Naive thymus-derived CD8-positive, alpha-beta T cell (primary cell): ENCODE results near the gene CINP. TPM values are rescaled to one million over a fixed set of nuclear protein-coding genes. Genes with fewer than 3 reads are reported as not detected.
"Not testable (repeated sequence)": the region's sequence is repeated elsewhere in the genome, so short reads cannot be mapped to it uniquely, and the experiment has no call there.

Experiments used
- ATAC-seq, 2 donors: fragments of 150-1000 bp; cut with Tn5 transposase in 1 of 2; sonication (Bioruptor Pico), chemical (Tn5 transposase) in 1 of 2; 1 replicate in 1 of 2; 2 replicates in 1 of 2; pipeline ENCODE4 v1.10.0; 2021; ENCODE audit warnings: mild to moderate bottlenecking in 2 of 2, moderate library complexity in 2 of 2
- POLR2A ChIA-PET: fragments of 350-600 bp; sonication (Branson Sonifier 250); formaldehyde crosslinking; loops from one replicate; lab custom pipeline; 2021; ENCODE audit warnings: antibody characterized with exemption; lab: Charles Lee
- DNase-seq, 10 donors: peaks; one replicate each; pipeline versions ENCODE4 v3.0.0 to v3.0.0-alpha.2; 2020 to 2022
- H3K27ac Mint-ChIP-seq, 10 donors: one replicate each; pipeline ENCODE4 v1.8.0; 2020 to 2022; ENCODE audit warnings: mild to moderate bottlenecking in 10 of 10, mixed read lengths in 10 of 10, moderate library complexity in 4 of 10, inconsistent platforms in 1 of 10
- H3K27me3 Mint-ChIP-seq, 5 donors: one replicate each; pipeline ENCODE4 v1.8.0; 2021 to 2022; ENCODE audit warnings: mixed read lengths in 5 of 5
- H3K36me3 Mint-ChIP-seq, 3 donors: one replicate each; pipeline ENCODE4 v1.8.0; 2020 to 2022; ENCODE audit warnings: mixed read lengths in 3 of 3, mild to moderate bottlenecking in 2 of 3, inconsistent platforms in 1 of 3
- H3K4me1 Mint-ChIP-seq, 4 donors: one replicate each; pipeline ENCODE4 v1.8.0; 2021 to 2022; ENCODE audit warnings: mixed read lengths in 4 of 4
- H3K4me3 Mint-ChIP-seq, 10 donors: one replicate each; pipeline ENCODE4 v1.8.0; 2020 to 2022; ENCODE audit warnings: mild to moderate bottlenecking in 10 of 10, mixed read lengths in 10 of 10, moderate library complexity in 6 of 10, inconsistent platforms in 1 of 10
- H3K9me3 Mint-ChIP-seq, 9 donors: one replicate each; pipeline ENCODE4 v1.8.0; 2020 to 2022; ENCODE audit warnings: mixed read lengths in 9 of 9, mild to moderate bottlenecking in 3 of 9, inconsistent platforms in 1 of 9, moderate library complexity in 1 of 9
- polyA plus RNA-seq, 3 donors: library from polyadenylated mRNA; unstranded; fragments of 300-500 nt; fragmentation: Illumina TruSeq; gene quantifications; one replicate each; pipeline ENCODE4 v1.2.3, GENCODE V29; 2021
- total RNA-seq, 8 experiments: library from RNA in 2 of 8; stranded (reverse) in 2 of 8; gene quantifications; one replicate each; pipeline ENCODE4 v1.2.3 and lab custom pipeline; 2021 to 2026

Gene CINP
- total and polyA plus RNA-seq, 5 experiments from 2014 or later, result 30.0 to 46.6 (median 40.2) TPM

- not testable (repeated sequence) for H3K9me3 Mint-ChIP-seq, DNase-seq, H3K27ac Mint-ChIP-seq, H3K27me3 Mint-ChIP-seq, ATAC-seq, H3K4me3 Mint-ChIP-seq
- Mint-ChIP-seq H3K4me1 (peaks cover 0 to 12% (median 2%) of the 10 kb centered on the region in 4 donors), H3K36me3 (peaks cover 0 to 92% (median 44%) of the 10 kb centered on the region in 3 donors)
- POLR2A ChIA-PET, result interaction anchor here (0.6 kb wide), 1 partner anchor 84 kb away, joined by 3 read pairs; no protein-coding TSS in a partner anchor
Measured at GRCh38 chr14:102351593-102351992, 11.1 kb downstream of the CINP start.

DNA sequence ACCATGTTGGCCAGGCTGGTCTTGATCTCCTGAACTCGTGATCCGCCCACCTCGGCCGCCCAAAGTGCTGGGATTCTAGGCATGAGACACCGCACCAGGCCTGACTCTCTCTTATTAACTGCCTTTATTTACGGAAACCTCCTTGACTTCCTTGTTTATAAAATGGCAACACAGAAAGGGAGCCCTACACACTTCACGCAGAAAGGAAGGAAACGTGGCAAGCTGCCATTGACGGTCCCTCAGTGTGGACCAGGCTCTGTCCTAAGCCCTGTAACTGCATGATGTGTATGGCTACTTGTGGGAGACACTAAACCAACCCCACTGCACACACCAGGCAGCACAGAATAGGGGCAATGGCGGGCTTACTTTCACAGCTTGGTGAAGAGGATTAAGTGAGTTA, 11.7 kb downstream of the CINP start:
- H3K36me3 Mint-ChIP-seq, result peaks cover 0 to 92% (median 40%) of the 10 kb centered on the region in 3 donors
- no peak for DNase-seq

DNA sequence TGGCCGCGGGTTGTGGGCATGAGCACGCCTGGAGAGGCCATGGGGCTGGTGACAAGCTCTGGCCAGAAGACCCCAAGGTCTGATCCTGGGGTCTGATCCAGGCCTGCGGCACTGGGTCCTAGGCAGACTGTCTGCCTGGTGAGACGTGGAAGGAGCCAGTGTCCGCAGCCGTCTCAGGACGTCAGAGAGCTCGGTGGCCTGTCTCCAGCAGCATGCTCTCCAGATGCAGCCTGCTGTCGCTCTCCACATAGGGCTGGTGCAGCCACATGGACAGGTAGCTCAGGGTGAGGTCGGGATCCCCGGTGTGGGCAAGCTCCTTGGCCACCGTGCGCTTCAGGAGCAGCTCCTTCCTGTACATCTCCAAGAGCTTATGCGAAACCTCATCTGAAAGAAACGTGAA, 14.3 kb downstream of the CINP start:
- no peak for DNase-seq
- H3K4me3 Mint-ChIP-seq, result no peak overlapping the region
- H3K27ac Mint-ChIP-seq, result peak overlapping the region in 1 of 10 donors; percentile 66
- POLR2A ChIA-PET, result interaction anchor here (1.0 kb wide), 1 partner anchor 28 kb away, joined by 3 read pairs; no protein-coding TSS in a partner anchor
- H3K9me3 Mint-ChIP-seq, result no peaks in the 10 kb centered on the region
- H3K27me3 Mint-ChIP-seq, result no peaks in the 10 kb centered on the region
- no peak for ATAC-seq
- H3K36me3 Mint-ChIP-seq, result peaks cover 0 to 90% (median 29%) of the 10 kb centered on the region in 3 donors
- peaks cover 0 to 9% (median 2%) of the 10 kb centered on the region in 4 donors for H3K4me1 Mint-ChIP-seq

More for the DNA sequence above, 11.7 kb downstream of the CINP start:
- H3K4me1 Mint-ChIP-seq, result peaks cover 0 to 11% (median 2%) of the 10 kb centered on the region in 4 donors
- POLR2A ChIA-PET, result interaction anchor here (0.6 kb wide), 2 partner anchors 83 to 92 kb away, joined by 3 read pairs; no protein-coding TSS in a partner anchor
- ATAC-seq, result no peak
- peak overlapping the region in 1 of 10 donors; percentile 22 for H3K27ac Mint-ChIP-seq
- no peaks in the 10 kb centered on the region for H3K27me3 Mint-ChIP-seq
- no peak overlapping the region for H3K4me3 Mint-ChIP-seq
- no peaks in the 10 kb centered on the region for H3K9me3 Mint-ChIP-seq

GRCh38 chr14:102346645-102347044, 16.0 kb downstream of the CINP start:
- Mint-ChIP-seq H3K9me3 (no peaks in the 10 kb centered on the region), H3K4me1 (peaks cover 0 to 1% (median 0%) of the 10 kb centered on the region in 4 donors), H3K36me3 (peaks cover 0 to 89% (median 29%) of the 10 kb centered on the region in 3 donors), H3K4me3 (no peak overlapping the region), H3K27me3 (no peaks in the 10 kb centered on the region), H3K27ac (peak overlapping the region in 1 of 10 donors; percentile 11)
- ATAC-seq, result no peak
- no peak for DNase-seq
- POLR2A ChIA-PET, result no interaction called here

DNA sequence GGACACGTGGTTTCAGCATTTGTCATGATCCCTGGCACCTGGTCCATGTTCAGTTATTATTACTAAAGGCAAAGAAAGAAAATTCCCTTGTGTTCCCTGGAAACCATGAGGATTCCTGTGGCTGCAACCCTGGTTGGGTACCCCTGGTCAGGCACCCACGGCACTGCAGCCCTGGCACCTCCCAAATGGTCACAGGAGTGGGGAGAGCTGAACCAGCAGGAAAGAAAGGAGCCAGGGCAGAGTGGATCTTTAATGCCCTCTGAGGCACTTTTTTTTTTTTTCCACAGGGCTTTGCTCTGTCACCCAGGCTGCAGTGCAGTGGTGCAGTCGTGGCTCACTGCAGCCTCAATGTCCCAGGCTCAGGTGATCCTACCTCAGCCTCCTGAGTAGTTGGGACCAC, 17.5 kb downstream of the CINP start:
- peak overlapping the region in 4 of 10 donors; percentile 24 to 87 (median 50) for H3K27ac Mint-ChIP-seq
- H3K4me3 Mint-ChIP-seq, result no peak overlapping the region
- no peaks in the 10 kb centered on the region for H3K9me3 Mint-ChIP-seq
- H3K4me1 Mint-ChIP-seq, result peaks cover 0 to 1% (median 0%) of the 10 kb centered on the region in 4 donors
- DNase-seq (no peak), ATAC-seq (no peak)
- no peaks in the 10 kb centered on the region for H3K27me3 Mint-ChIP-seq
- H3K36me3 Mint-ChIP-seq, result peaks cover 0 to 90% (median 25%) of the 10 kb centered on the region in 3 donors
- POLR2A ChIA-PET, result no interaction called here

DNA sequence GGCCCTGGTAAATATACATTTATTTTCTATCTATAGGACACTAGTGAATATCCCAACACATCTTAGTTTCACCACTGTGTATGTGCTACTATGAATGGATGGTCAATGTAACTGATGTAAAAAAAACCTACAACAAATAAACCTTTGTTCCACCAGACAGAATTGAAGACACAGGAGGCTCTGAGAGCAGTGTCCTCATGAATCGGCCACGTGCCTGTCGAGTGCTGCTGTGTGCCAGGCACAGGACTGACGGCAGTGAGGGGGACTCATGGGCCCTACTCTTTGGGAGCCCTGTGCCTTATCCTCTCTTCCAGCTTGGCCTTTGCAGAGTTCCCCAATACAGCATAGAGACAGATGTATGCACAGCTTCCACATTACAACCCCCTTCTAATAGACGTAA, 18.2 kb downstream of the CINP start:
- POLR2A ChIA-PET, result no interaction called here
- ATAC-seq (no peak), DNase-seq (no peak)
- no peaks in the 10 kb centered on the region for H3K9me3 Mint-ChIP-seq
- no peaks in the 10 kb centered on the region for H3K4me1 Mint-ChIP-seq
- peaks cover 0 to 83% (median 19%) of the 10 kb centered on the region in 3 donors for H3K36me3 Mint-ChIP-seq
- H3K27ac Mint-ChIP-seq, result peak overlapping the region in 3 of 10 donors; percentile 5 to 87 (median 20)
- no peaks in the 10 kb centered on the region for H3K27me3 Mint-ChIP-seq
- no peak overlapping the region for H3K4me3 Mint-ChIP-seq

DNA sequence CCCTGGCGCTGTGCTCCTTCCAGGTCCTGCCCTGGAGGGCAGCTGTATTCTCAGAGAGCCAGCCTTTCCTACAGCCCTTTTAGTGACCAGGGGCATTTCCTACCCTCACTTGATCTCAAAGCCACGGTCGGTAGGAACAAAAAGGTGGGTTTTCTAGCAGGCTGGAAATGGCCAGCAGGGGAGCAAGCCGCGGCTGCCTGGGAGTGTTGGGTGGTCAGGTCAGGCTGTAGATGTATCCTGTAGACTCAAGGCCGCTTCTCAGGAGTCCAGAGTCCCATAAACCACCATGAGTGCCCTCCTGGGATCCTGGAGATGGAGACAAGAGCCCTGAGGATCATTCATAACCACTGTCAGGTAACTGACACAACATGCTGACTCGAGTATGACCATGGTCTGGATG, 18.6 kb downstream of the CINP start:
- Mint-ChIP-seq H3K27ac (no peak overlapping the region), H3K4me3 (no peak overlapping the region), H3K36me3 (peaks cover 0 to 81% (median 19%) of the 10 kb centered on the region in 3 donors), H3K9me3 (no peaks in the 10 kb centered on the region), H3K4me1 (no peaks in the 10 kb centered on the region), H3K27me3 (no peaks in the 10 kb centered on the region)
- no peak for DNase-seq
- POLR2A ChIA-PET, result no interaction called here
- ATAC-seq, result no peak

DNA sequence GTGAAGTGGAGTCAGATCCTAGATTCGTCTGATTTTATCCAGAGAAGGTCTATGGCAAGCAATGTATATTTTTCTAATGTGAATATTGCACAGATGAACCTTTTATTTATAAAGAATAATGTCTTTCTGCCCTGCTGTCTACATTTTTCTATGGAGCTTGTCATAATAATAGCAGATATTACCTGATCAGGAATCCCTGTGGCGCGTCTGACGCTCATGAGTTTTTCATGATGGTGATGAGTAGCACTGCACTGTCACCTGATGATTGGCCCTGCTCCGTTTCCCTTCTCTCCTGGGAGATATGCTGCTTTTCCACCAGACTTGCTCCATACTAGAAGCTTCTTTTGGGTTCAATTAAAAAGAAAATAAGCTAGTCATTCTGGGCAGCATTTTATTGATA, 20.5 kb downstream of the CINP start:
- DNase-seq (no peak), ATAC-seq (no peak)
- Mint-ChIP-seq H3K27me3 (no peaks in the 10 kb centered on the region), H3K4me1 (no peaks in the 10 kb centered on the region), H3K9me3 (no peaks in the 10 kb centered on the region), H3K4me3 (no peak overlapping the region), H3K27ac (no peak overlapping the region), H3K36me3 (peaks cover 0 to 81% (median 8%) of the 10 kb centered on the region in 3 donors)
- POLR2A ChIA-PET, result no interaction called here

- peak overlapping the region in 1 of 10 donors; percentile 9 for H3K27ac Mint-ChIP-seq
- no peaks in the 10 kb centered on the region for H3K27me3 Mint-ChIP-seq
- peaks cover 0 to 81% (median 7%) of the 10 kb centered on the region in 3 donors for H3K36me3 Mint-ChIP-seq
- no peak for DNase-seq
- ATAC-seq, result no peak
- no peak overlapping the region for H3K4me3 Mint-ChIP-seq
- POLR2A ChIA-PET, result no interaction called here
- H3K9me3 Mint-ChIP-seq, result no peaks in the 10 kb centered on the region
- no peaks in the 10 kb centered on the region for H3K4me1 Mint-ChIP-seq
Measured at GRCh38 chr14:102341566-102341965, 21.1 kb downstream of the CINP start.

DNA sequence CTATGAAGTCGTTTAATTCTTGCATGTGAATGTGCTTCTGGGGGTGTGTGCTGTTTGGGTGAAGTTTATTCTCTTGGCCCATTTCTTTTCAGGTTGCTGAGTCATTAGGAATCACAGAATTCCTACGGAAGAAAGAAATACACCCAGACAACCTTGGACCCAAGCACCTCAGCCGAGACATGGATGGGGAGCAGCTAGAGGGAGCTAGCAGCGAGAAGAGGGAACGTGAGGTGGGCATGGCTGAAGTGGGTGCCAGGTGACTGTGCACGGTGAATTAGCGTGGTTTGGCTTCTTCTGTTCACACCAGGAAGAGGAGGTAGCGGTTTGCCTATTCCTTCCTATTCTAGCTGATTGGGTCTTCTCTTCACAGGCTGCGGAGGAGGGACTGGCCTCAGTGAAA, 24.0 kb downstream of the CINP start:
- Mint-ChIP-seq H3K27ac (no peak overlapping the region), H3K4me3 (no peak overlapping the region), H3K9me3 (no peaks in the 10 kb centered on the region), H3K27me3 (no peaks in the 10 kb centered on the region), H3K36me3 (peaks cover 0 to 78% (median 6%) of the 10 kb centered on the region in 3 donors), H3K4me1 (peaks cover 0 to 3% (median 0%) of the 10 kb centered on the region in 4 donors)
- ATAC-seq (no peak), DNase-seq (no peak)
- POLR2A ChIA-PET, result no interaction called here

DNA sequence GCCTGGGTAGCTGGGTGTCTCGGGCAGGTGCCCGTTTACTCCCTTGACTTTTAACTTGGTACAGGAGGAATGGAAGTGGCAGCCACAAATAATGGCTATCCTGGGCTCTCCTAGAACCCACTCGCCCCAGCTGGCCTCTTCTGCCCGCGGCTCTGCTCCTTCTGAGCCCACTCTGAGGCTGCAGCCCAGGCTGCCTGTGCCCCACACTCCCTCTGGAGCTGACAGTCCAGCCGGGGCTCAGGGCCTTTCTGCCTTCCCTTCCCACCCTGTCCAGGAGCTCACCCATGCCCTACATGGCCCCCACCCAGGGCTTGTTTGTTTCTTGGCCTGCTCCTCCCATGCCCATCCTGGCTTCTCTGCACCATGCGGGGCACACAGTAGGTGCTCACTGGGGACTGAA, 27.5 kb downstream of the CINP start:
- Mint-ChIP-seq H3K27me3 (no peaks in the 10 kb centered on the region), H3K36me3 (peaks cover 0 to 62% (median 10%) of the 10 kb centered on the region in 3 donors), H3K27ac (peak overlapping the region in 1 of 10 donors; percentile 48), H3K4me1 (peaks cover 0 to 8% (median 0%) of the 10 kb centered on the region in 4 donors), H3K9me3 (no peaks in the 10 kb centered on the region), H3K4me3 (no peak overlapping the region)
- POLR2A ChIA-PET, result no interaction called here
- ATAC-seq, result no peak
- no peak for DNase-seq

- H3K9me3 Mint-ChIP-seq, result no peaks in the 10 kb centered on the region
- peak overlapping the region in 1 of 10 donors; percentile 69 for H3K27ac Mint-ChIP-seq
- H3K4me3 Mint-ChIP-seq, result no peak overlapping the region
- no peak for DNase-seq
- ATAC-seq, result no peak
- H3K27me3 Mint-ChIP-seq, result no peaks in the 10 kb centered on the region
- peaks cover 0 to 62% (median 10%) of the 10 kb centered on the region in 3 donors for H3K36me3 Mint-ChIP-seq
- POLR2A ChIA-PET, result no interaction called here
- H3K4me1 Mint-ChIP-seq, result peaks cover 0 to 8% (median 0%) of the 10 kb centered on the region in 4 donors
Measured at GRCh38 chr14:102333795-102334705, 28.6 kb downstream of the CINP start.

DNA sequence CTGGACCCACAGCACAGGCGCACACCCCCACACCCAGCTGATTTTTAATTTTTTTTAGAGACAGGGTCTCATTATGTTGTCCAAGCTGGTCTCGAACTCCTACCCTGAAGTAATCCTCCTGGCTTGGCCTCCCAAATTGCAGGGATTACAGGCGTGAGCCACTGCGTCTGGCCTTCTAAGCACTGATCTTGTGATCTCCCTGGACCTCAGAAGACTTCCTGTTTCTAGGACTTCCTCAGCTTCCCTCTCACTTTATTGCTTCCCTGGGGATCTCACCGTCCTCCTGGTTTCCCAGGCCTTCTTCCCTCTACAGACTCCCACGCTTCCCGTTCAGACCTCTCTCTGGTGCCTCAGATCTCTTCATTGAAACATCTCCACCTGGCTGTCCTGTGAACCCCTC, 29.3 kb downstream of the CINP start:
- Mint-ChIP-seq H3K9me3 (no peaks in the 10 kb centered on the region), H3K4me1 (peaks cover 0 to 8% (median 0%) of the 10 kb centered on the region in 4 donors), H3K36me3 (peaks cover 0 to 56% (median 10%) of the 10 kb centered on the region in 3 donors), H3K27ac (no peak overlapping the region), H3K27me3 (no peaks in the 10 kb centered on the region), H3K4me3 (no peak overlapping the region)
- ATAC-seq (no peak), DNase-seq (no peak)
- POLR2A ChIA-PET, result no interaction called here
